Stomach (tissue), 4 donors: ENCODE data around the gene NCOA5.

Source experiments
- POLR2AphosphoS5 ChIP-seq, 3 donors: sonication (generic); formaldehyde crosslinking; IDR thresholded peaks; one replicate each; pipeline ENCODE4 v1.6.1; 2016; ENCODE audit warnings: antibody characterized with exemption in 3 of 3
- TF ChIP-seq, protein P1 (sequence below), 7 experiments: fragments of 450-650 bp in 4 of 7; fragments of 200-600 bp in 3 of 7; sonication (generic) in 3 of 7; IDR thresholded peaks; one replicate each; pipeline ENCODE4 v1.5.1; 2016 to 2019; ENCODE audit warnings: antibody characterized with exemption in 7 of 7, control low read depth in 2 of 7, mild to moderate bottlenecking in 1 of 7

DNA sequence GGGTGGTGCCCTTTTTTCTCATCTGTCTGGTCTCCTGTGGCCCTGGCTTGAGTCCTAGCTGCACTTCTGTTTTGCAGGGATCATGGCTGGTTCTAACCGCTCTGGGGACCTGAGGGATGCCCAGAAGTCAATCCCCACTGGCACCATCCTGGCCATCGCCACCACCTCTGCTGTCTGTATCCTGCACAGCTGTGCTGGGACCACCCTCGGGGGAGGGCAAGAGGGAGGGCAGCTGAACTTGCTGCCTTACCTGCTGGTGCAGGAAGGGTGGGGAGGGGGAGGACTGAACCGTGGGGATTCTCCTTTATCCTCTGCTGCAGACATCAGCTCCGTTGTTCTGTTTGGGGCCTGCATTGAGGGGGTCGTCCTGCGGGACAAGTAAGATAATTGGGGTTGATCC is 46.2 kb downstream of the NCOA5 start:
- TF ChIP-seq POLR2AphosphoS5 (IDR thresholded peaks at IDR 0.05), result no peak
- TF ChIP-seq, protein P1, sequence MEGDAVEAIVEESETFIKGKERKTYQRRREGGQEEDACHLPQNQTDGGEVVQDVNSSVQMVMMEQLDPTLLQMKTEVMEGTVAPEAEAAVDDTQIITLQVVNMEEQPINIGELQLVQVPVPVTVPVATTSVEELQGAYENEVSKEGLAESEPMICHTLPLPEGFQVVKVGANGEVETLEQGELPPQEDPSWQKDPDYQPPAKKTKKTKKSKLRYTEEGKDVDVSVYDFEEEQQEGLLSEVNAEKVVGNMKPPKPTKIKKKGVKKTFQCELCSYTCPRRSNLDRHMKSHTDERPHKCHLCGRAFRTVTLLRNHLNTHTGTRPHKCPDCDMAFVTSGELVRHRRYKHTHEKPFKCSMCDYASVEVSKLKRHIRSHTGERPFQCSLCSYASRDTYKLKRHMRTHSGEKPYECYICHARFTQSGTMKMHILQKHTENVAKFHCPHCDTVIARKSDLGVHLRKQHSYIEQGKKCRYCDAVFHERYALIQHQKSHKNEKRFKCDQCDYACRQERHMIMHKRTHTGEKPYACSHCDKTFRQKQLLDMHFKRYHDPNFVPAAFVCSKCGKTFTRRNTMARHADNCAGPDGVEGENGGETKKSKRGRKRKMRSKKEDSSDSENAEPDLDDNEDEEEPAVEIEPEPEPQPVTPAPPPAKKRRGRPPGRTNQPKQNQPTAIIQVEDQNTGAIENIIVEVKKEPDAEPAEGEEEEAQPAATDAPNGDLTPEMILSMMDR (IDR thresholded peaks at IDR 0.05), result no peak
